T-helper 2 cell (primary cell): ENCODE measurements around the gene ANKRD2.
"Not testable (repeated sequence)": the region's sequence is repeated elsewhere in the genome, so short reads cannot be mapped to it uniquely, and the experiment has no call there.

Experiments
- DNase-seq, 5 experiments: peaks; one replicate each; pipeline versions ENCODE4 v3.0.0 to v3.0.0-alpha.2; 2012 to 2022

Gene ANKRD2

DNA sequence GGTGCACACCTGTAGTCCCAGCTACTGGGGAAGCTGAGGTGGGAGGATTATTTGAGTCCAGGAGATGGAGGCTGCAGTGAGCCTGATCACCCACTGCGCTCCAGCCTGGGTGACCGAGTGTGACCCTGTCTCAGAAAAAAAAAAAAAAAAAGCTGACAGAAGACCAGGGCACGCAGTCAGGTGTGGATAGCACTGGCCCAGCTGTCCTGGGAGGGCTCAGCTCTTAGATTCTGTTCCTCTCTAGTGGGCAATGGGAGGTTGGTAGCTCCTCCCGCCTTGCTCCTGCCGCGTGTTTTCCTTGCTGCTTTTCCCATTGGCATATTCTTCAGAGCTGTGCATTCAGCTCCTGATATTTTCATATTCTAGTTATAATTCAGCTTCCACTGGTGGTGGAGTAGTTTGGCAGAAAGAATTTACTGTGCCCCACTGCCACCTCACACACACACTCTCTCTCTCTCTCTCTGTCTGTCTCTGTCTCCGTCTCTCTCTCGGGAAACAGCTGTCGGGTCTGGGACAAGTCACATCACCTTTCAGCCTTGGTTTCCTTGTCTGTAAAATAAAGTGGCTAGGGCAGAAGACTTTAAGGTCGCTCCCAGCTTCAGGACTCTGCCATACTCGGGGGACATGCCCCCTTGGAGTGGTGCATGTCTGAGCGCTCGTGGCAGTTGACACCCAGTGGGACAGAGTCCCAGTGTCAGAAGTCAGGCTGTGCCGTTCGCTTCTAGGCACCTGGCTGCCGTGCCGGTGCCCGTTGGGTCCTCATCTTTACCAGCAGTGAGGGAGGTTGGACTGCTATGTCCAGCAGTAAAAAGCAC, 25.9 kb upstream of the ANKRD2 start:
- DNase-seq: no peak

DNA sequence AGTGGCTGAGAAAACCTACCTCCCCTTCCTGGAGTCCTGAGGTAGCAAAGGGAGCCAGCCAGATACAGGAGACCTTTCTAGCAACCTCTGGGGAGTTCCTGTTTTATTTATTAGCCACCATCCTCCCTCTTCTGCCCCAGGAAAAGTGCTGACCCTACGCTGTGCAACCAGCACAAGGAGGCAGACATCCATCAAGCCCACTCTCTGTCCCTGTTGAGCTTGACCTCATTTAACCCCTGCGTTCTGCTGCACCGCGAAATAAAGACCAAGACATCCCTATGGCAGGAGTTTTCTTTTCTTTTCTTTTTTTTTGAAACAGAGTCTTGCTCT, 25.3 kb upstream of the ANKRD2 start:
- DNase-seq: no peak

DNA sequence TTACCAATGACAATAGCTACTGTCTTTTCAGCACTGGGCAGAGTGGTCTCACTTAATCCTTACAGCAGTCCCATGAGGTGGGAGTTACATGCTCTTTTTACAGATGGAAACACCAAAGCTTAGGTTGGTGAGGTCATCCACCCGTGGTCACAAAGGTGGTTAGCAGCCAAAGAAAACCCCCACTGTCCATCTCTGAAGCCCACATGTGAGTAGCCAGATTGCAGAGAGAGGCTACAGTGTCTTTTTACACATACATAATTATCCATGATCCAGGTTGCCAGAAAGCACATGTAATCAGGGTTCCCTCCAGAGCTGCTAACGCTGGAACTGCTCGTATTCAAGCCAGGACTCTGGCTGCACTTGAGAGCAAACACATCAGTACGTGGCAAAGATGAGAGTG, 24.6 kb upstream of the ANKRD2 start:
- no peak for DNase-seq

DNA sequence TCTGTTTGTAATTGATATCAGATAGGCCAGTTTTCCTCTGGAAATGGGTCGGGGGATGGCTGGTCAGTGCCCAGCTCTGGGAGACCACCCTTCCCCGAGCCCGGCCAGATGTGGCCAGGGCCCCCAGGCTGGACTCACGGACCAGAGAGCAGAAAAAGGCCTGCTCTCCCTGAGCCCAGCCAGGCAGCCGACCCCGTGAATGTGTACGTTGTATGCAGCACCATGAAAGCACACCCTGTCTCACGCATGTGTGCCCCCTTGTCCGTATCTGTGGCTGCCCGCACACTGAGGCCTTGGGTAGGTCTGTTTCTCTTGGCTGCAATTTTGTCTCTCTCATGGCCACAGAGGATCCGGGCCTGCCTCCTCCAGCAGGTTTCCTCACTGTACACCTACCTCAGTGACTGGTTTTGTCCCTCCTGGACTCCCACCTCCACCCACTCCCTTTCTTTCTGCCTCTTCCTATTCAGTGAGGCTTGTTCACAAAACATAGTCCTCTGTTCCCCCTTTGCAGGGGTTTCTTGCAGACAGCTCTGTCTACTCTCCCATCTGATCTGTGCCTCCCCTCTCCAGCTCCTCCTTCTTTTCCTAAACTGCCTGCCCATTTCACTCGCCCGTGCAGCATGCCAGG, 23.6 kb upstream of the ANKRD2 start:
- no peak for DNase-seq

DNA sequence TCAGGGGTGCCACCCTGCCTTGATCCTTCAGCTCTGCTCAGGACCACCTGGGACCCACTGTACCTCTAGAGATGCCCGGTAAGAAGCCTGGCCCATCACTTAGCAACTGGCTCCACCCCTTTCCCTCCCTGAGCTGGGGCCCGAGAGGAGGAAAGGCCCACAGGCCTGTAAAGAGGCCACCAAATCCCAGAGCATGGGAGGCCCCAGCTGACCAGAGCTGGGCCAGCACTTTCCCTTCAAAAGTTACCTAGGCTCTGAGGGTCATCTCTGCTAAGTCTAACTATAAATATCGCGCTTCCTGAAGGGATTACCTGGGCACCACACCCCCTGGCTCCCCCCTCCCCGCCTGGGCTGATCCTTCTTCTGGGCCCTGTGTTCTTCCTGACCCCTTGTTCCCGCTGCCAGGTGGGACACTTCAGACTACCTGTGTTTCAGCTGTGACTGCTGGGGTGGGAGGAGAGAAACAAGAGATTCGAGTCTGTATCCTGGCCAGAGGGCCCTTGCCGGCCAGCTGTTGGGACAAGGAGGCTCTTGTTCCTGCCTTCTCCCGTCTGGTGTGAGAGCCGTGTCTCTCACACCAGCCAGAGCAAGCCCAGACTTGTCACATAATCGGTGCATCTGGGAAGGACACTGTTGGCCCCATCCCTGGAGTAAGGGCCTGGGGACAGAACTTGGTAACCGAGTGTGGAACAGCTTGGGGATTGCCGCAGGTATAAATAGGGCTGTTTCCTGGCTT, 22.8 kb upstream of the ANKRD2 start:
- no peak for DNase-seq

GRCh38 chr10:97550336-97551149, 22.0 kb upstream of the ANKRD2 start:
- no peak for DNase-seq

DNA sequence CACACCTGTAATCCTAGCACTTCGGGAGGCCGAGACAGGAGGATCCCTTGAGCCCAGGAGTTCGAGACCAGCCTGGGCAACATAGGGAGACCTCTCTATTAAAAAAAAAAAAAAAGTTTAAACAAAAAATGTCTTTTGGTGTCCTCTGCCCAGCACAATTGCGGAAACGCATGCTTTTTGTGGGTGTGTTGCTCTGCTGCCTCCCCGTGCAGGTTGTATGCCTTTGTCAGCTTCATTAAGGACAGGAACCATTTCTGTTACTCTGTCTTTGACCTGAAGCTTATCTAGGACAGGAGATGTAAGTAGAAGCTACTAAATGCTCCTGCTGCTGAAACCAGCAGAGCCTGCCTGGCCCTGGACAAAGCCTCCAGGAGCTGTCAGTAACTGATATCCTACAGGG, 21.3 kb upstream of the ANKRD2 start:
- no peak for DNase-seq

GRCh38 chr10:97553575-97554031, 19.0 kb upstream of the ANKRD2 start:
- peak in 4 of 5 experiments; percentile 11 to 49 (median 34) for DNase-seq

GRCh38 chr10:97554336-97554735, 18.2 kb upstream of the ANKRD2 start:
- not testable (repeated sequence) for DNase-seq

GRCh38 chr10:97555541-97555940, 17.0 kb upstream of the ANKRD2 start:
- not testable (repeated sequence) for DNase-seq

- not testable (repeated sequence) for DNase-seq
Measured at GRCh38 chr10:97560731-97561381, 11.7 kb upstream of the ANKRD2 start.

DNA sequence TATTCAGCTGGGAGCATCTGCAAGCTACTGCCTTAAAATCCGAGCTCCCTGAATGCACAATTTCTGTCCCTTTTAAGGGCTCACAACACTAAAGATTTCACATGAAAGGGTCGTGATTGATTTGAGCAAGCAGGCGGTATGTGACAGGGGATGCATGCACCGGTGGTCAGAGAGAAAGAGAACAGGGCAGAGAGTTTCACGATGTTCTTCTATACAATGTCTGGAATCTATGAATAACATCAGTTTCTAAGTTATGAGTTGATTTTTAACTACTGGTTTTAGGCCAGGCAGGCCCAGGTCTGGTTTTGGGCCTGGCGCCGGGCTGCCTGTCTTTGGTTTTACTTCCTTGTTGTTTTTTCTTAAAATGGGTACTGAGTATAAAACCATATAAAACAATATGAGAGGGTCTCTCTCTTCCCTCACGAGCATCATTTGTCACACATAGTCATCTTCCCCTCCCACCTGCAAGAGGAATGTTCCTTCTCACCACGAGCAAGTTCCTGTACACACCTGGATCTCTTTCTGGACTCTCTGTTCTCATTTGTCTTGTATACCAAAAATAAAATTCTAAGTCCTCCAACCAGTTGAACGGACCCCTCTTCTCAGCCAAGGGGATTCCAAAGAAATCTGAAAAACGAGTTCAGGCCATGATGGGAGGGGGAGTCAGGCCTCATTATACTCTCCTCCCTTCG, 11.0 kb upstream of the ANKRD2 start:
- DNase-seq: not testable (repeated sequence)

GRCh38 chr10:97562329-97562728, 10.2 kb upstream of the ANKRD2 start:
- DNase-seq: not testable (repeated sequence)

- DNase-seq: no peak
Measured at GRCh38 chr10:97563337-97563736, 9.2 kb upstream of the ANKRD2 start.

- DNase-seq: no peak
Measured at GRCh38 chr10:97564776-97565175, 7.8 kb upstream of the ANKRD2 start.

DNA sequence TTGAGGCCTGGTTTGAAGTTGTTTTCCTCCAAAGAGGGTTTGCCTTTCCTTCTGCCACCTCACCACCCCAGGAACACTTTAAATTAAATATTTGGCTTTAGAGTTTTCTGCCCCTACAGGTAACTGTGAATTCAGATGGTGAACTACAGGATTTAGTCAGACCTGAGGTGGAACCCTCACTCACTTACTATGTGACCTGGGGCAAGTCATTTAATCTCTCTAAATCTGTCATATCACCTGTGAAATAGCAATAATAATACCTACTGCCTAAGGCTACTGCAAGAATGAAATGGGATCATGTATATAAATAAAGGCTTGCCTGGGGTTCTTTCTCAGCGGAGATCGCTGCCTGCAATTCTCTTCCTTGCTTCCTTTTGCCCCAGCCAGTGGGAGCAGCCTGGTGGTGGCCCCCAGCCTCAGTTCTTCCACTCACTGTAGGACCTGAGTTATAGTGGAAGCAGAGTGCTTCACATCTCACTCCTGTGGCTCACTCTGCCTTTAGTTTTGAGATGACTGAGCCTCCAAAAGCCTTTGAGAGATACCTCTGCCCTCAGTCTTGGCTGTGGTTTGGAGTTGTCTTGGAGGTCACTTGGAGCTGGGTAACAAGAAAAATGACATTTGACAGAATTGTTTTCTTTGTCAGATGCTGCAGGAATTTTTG, 6.1 kb upstream of the ANKRD2 start:
- peak in 1 of 5 experiments; percentile 34 for DNase-seq

DNA sequence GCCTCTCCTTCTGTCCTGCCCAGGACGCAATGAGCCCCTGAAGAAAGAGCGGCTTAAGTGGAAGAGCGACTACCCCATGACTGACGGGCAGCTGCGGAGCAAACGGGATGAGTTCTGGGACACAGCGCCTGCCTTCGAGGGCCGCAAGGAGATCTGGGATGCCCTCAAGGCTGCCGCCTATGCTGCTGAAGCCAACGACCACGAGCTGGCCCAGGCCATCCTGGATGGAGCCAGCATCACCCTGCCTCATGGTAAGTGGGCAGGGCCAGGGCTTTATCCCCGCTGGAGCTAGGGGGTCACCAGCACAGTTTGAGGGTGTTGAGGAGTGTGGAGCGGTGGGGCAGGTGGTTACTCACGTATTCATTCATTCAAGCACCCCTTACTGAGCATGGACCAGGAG, 4.7 kb upstream of the ANKRD2 start:
- no peak for DNase-seq

GRCh38 chr10:97570146-97570788, 2.3 kb upstream of the ANKRD2 start:
- no peak for DNase-seq

DNA sequence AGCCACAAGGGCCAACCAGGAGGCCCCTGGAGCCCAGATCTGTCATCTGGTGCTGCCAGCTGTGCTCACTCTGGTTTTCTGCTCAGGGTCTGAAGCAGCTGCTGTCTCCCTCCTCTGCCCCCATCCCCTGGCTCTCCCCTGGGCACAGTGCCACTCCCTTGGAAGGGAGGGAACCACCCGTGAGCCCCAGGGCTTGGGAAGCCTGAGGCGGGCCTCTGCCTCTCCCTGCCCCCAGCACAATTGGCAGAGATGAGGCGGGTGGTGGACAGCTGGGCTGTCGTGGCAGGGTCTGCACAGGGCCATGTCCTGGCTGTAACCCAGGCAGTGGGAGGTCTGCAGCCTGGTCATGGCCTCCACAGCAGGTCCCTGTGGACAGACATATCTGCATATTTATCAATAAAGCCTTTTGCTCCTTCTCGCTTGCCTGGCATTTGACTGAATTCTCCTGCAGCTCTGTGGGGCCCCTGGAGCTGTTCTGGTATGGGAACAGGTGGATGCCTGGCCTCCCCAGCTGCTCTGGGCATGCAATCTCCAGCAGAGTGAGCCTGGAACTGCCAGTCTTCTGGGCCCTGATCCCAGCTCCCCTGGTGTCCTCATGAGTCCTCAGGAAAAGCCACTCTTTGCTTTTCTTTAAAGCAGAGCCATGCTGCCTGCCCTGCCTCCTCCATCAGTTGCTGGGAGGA, 1.6 kb upstream of the ANKRD2 start:
- no peak for DNase-seq

- no peak for DNase-seq
Measured at GRCh38 chr10:97571622-97572021, 957 bp upstream of the ANKRD2 start.
